ENCODE results near the gene VEGFB.

DNA sequence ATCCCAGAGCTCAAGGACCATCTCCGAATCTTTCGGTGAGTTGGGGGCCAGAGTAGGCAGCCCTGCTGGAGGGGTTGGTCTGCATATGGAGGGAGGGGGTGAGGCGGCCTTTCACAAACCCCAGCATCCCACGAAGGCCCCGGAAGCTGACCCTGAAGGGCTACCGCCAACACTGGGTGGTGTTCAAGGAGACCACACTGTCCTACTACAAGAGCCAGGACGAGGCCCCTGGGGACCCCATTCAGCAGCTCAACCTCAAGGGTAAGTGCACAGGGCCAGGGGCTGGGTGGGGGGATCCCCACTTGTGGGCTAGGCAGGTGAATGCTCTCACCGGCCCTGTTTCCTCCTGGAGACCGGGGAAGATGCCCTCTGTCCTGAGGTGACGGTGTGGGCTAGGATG lies 14.6 kb upstream of the VEGFB start:
- TF ChIP-seq, protein P1, sequence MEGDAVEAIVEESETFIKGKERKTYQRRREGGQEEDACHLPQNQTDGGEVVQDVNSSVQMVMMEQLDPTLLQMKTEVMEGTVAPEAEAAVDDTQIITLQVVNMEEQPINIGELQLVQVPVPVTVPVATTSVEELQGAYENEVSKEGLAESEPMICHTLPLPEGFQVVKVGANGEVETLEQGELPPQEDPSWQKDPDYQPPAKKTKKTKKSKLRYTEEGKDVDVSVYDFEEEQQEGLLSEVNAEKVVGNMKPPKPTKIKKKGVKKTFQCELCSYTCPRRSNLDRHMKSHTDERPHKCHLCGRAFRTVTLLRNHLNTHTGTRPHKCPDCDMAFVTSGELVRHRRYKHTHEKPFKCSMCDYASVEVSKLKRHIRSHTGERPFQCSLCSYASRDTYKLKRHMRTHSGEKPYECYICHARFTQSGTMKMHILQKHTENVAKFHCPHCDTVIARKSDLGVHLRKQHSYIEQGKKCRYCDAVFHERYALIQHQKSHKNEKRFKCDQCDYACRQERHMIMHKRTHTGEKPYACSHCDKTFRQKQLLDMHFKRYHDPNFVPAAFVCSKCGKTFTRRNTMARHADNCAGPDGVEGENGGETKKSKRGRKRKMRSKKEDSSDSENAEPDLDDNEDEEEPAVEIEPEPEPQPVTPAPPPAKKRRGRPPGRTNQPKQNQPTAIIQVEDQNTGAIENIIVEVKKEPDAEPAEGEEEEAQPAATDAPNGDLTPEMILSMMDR (IDR thresholded peaks at IDR 0.05; ENCODE audit: borderline replicate concordance, extremely low read depth, low read length, poor library complexity, severe bottlenecking), result no peak
- no peak for TF ChIP-seq EZH2 (IDR thresholded peaks at IDR 0.05; ENCODE audit: borderline replicate concordance, low read depth, low read length, severe bottlenecking)

All from DND-41 (cell line).